GM23338 (cell line): ENCODE measurements around the gene SAMD4A. TPM values are rescaled to one million over a fixed set of nuclear protein-coding genes. Genes with fewer than 3 reads are reported as not detected.

Experiments
- ATAC-seq: fragments of 200-7000 bp; cut with Tn5 transposase; 3 replicates; pipeline ENCODE4 v1.9.1; 2020
- DNase-seq: peaks from one replicate; pipeline ENCODE4 v3.0.0-alpha.2; 2015; ENCODE audit warnings: low spot score
- H2AFZ ChIP-seq: fragments of 200-600 bp; sonication (generic); 2 replicates; pipeline ENCODE4 v1.8.0; 2016; ENCODE audit warnings: antibody characterized with exemption, mild to moderate bottlenecking, moderate library complexity
- H3F3A ChIP-seq: fragments of 200-600 bp; sonication (generic); replicated peaks from 2 replicates; pipeline ENCODE4 v1.8.0; 2017; ENCODE audit warnings: antibody characterized with exemption, mixed run types, low read depth
- H3K27ac ChIP-seq: fragments of 200-600 bp; sonication (generic); 2 replicates; pipeline ENCODE4 v1.6.1; 2016; ENCODE audit warnings: low read depth
- H3K27me3 ChIP-seq: fragments of 200-600 bp; sonication (generic); 2 replicates; pipeline ENCODE4 v1.8.0; 2016; ENCODE audit warnings: mild to moderate bottlenecking, mixed run types, moderate library complexity; ENCODE audit not compliant: insufficient read depth
- H3K36me3 ChIP-seq: fragments of 200-600 bp; sonication (generic); 2 replicates; pipeline ENCODE4 v1.8.0; 2016; ENCODE audit warnings: mild to moderate bottlenecking; ENCODE audit not compliant: insufficient read depth
- H3K4me1 ChIP-seq: fragments of 200-600 bp; sonication (generic); 2 replicates; pipeline ENCODE4 v1.8.0; 2016; ENCODE audit warnings: mild to moderate bottlenecking, moderate library complexity; ENCODE audit not compliant: insufficient read depth
- H3K4me2 ChIP-seq: fragments of 200-600 bp; sonication (generic); 2 replicates; pipeline ENCODE4 v1.7.1; 2017; ENCODE audit warnings: mixed run types
- H3K4me3 ChIP-seq: fragments of 200-600 bp; sonication (generic); 2 replicates; pipeline ENCODE4 v1.6.1; 2016; ENCODE audit warnings: mixed run types
- H3K79me2 ChIP-seq: fragments of 200-600 bp; sonication (generic); replicated peaks from 2 replicates; pipeline ENCODE4 v1.8.0; 2017; ENCODE audit warnings: mild to moderate bottlenecking; ENCODE audit not compliant: insufficient read depth
- H3K9me2 ChIP-seq: fragments of 200-600 bp; sonication (generic); 2 replicates; pipeline ENCODE4 v1.8.0; 2017; ENCODE audit not compliant: insufficient read depth
- H4K20me1 ChIP-seq: fragments of 200-600 bp; sonication (generic); replicated peaks from 2 replicates; pipeline ENCODE4 v1.8.0; 2017; ENCODE audit warnings: mild to moderate bottlenecking; ENCODE audit not compliant: insufficient read depth
- H3K27ac Mint-ChIP-seq: 2 replicates; pipeline ENCODE4 v1.8.0; 2020; ENCODE audit warnings: inconsistent platforms, mild to moderate bottlenecking, moderate library complexity, mixed read lengths
- H3K27me3 Mint-ChIP-seq: 3 replicates; pipeline ENCODE4 v1.8.0; 2022; ENCODE audit warnings: low read depth, mild to moderate bottlenecking, moderate library complexity, mixed read lengths, inconsistent platforms; ENCODE audit not compliant: insufficient read depth, poor library complexity
- H3K36me3 Mint-ChIP-seq: 3 replicates; pipeline ENCODE4 v1.8.0; 2021; ENCODE audit warnings: low read depth, mild to moderate bottlenecking, inconsistent platforms, moderate library complexity, mixed read lengths
- H3K4me1 Mint-ChIP-seq: 3 replicates; pipeline ENCODE4 v1.8.0; 2020; ENCODE audit warnings: mild to moderate bottlenecking, inconsistent platforms, mixed read lengths
- H3K4me3 Mint-ChIP-seq: 3 replicates; pipeline ENCODE4 v1.8.0; 2021; ENCODE audit warnings: moderate library complexity, mild to moderate bottlenecking, inconsistent platforms, mixed read lengths
- H3K9me3 Mint-ChIP-seq: 3 replicates; pipeline ENCODE4 v1.8.0; 2020; ENCODE audit warnings: moderate library complexity, mild to moderate bottlenecking, inconsistent platforms, mixed read lengths
- CREB1 ChIP-seq: fragments of 250-450 bp; sonication (Bioruptor Pico); IDR thresholded peaks from 2 replicates; pipeline ENCODE4 v1.5.0; 2020; ENCODE audit warnings: low read depth, mild to moderate bottlenecking, moderate library complexity
- EZH2phosphoT487 ChIP-seq: fragments of 200-600 bp; sonication (generic); IDR thresholded peaks from one replicate; pipeline ENCODE4 v1.8.1; 2018; ENCODE audit warnings: antibody characterized with exemption; ENCODE audit not compliant: unreplicated experiment
- JUNB ChIP-seq: IDR thresholded peaks from one replicate; pipeline ENCODE4 v1.6.1; 2016; ENCODE audit warnings: antibody characterized with exemption; ENCODE audit not compliant: unreplicated experiment
- NANOG ChIP-seq: IDR thresholded peaks from 2 replicates; pipeline ENCODE4 v1.6.1; 2016; ENCODE audit warnings: antibody characterized with exemption, borderline replicate concordance
- POLR2AphosphoS5 ChIP-seq: IDR thresholded peaks from 2 replicates; pipeline ENCODE4 v1.6.1; 2016; ENCODE audit warnings: antibody characterized with exemption, low read depth
- STAT1 ChIP-seq: IDR thresholded peaks from one replicate; pipeline ENCODE4 v1.6.1; 2016; ENCODE audit warnings: antibody characterized with exemption; ENCODE audit not compliant: unreplicated experiment
- ZNF114 ChIP-seq: fragments of 250-450 bp; sonication (Bioruptor Pico); IDR thresholded peaks from 2 replicates; pipeline ENCODE4 v1.5.0; 2020; ENCODE audit warnings: mild to moderate bottlenecking, moderate library complexity
- ZNF331 ChIP-seq: fragments of 250-450 bp; sonication (Bioruptor Pico); IDR thresholded peaks from 2 replicates; pipeline ENCODE4 v1.5.0; 2020; ENCODE audit warnings: low read depth, mild to moderate bottlenecking, moderate library complexity
- polyA plus RNA-seq: library from polyadenylated mRNA; unstranded; fragments of >200 nt; fragmentation: Nextera tagmentation; extraction: Ambion mirVana; gene quantifications from 2 replicates; pipeline ENCODE4 v1.2.1, GENCODE V29; 2016
- total RNA-seq: library from RNA; depleted of rRNA; stranded (reverse); fragments of >200 nt; shearing (Covaris generic); gene quantifications from 2 replicates; pipeline ENCODE4 v1.2.3, GENCODE V29; 2014
- TF ChIP-seq, protein P1 (sequence below): fragments of 250-450 bp; sonication (Bioruptor Pico); IDR thresholded peaks from 2 replicates; pipeline ENCODE4 v1.5.0; 2020; ENCODE audit warnings: mild to moderate bottlenecking, moderate library complexity

The SAMD4A gene
- total and polyA plus RNA-seq, 2 experiments from 2014 or later, result 1.6 to 6.9 TPM

DNA sequence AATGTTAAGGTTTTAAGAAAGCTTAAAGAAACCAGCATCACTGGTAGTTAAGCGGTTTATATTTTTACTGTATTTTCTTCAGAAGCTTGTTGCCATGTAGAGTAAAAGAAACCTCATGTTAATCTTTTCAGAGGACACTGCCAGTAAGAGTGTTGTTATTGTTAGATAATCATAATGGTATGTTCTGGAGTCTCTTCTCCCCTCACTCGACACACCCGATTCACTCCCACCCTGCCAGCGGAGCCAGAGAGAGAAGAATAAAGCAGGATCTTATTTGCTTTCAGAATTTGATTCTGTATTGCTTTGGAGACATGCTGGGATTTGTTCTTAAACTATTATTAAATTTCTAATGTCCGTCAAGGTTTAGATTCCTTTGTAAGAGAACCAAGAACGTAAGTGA, 113.7 kb downstream of the SAMD4A start:
- Histone ChIP-seq H3K36me3 (no peaks in the 10 kb centered on the region), H2AFZ (no peak overlapping the region), H4K20me1 (no peaks in the 10 kb centered on the region), H3K9me2 (no peaks in the 10 kb centered on the region), H3K4me3 (no peak overlapping the region), H3F3A (no peaks in the 10 kb centered on the region), H3K4me2 (no peak overlapping the region), H3K4me1 (peaks cover 49% of the 10 kb centered on the region), H3K79me2 (no peaks in the 10 kb centered on the region), H3K27me3 (no peaks in the 10 kb centered on the region), H3K27ac (no peak overlapping the region)
- Mint-ChIP-seq H3K4me3 (no peak overlapping the region), H3K27ac (no peak overlapping the region), H3K36me3 (no peaks in the 10 kb centered on the region), H3K4me1 (peaks cover 57% of the 10 kb centered on the region), H3K9me3 (no peaks in the 10 kb centered on the region; the same call in 2 of the 3 replicates), H3K27me3 (peaks cover 4% of the 10 kb centered on the region)
- ATAC-seq, result no peak
- TF ChIP-seq ZNF331 (CRISPR knock-in tag) (no peak), STAT1 (no peak)
- no peak for DNase-seq

DNA sequence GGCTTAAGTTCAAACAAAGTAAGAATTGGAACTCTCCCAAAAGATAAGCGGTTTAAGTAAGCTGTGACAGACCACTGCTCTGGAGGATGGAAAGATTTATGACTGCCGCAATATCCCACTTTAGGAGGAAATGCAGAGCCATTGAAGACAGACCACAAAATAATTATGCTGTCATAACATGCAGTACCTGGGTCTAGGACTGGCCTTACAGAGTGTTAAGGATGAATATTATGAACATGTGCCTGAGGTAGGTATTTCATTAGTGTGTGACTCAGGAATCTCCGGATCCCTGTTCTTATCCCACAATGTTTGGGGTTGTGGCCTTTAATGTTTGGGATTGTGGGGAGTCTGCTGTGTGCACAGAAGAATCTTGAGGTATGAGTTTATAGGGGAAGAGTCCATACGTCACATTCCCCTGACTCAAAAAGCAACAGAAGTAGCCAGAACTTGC, 114.9 kb downstream of the SAMD4A start:
- H3K27ac ChIP-seq, result no peak overlapping the region
- 0 out of 2 replicates have a peak, but pooled peaks cover under 1% of the 10 kb centered on the region for H3K79me2 ChIP-seq
- H3K4me2 ChIP-seq, result no peak overlapping the region
- no peaks in the 10 kb centered on the region for H3F3A ChIP-seq
- Mint-ChIP-seq H3K27me3 (peaks cover 4% of the 10 kb centered on the region), H3K9me3 (no peaks in the 10 kb centered on the region; the same call in 2 of the 3 replicates), H3K4me3 (no peak overlapping the region), H3K36me3 (no peaks in the 10 kb centered on the region), H3K27ac (no peak overlapping the region), H3K4me1 (peaks cover 57% of the 10 kb centered on the region)
- DNase-seq (no peak), ATAC-seq (no peak)
- no peaks in the 10 kb centered on the region for H4K20me1 ChIP-seq
- H3K4me3 ChIP-seq, result no peak overlapping the region
- TF ChIP-seq ZNF114 (no peak), CREB1 (no peak)
- H2AFZ ChIP-seq, result no peak overlapping the region
- no peaks in the 10 kb centered on the region for H3K9me2 ChIP-seq
- no peaks in the 10 kb centered on the region for H3K36me3 ChIP-seq
- peaks cover 48% of the 10 kb centered on the region for H3K4me1 ChIP-seq
- H3K27me3 ChIP-seq, result no peaks in the 10 kb centered on the region

DNA sequence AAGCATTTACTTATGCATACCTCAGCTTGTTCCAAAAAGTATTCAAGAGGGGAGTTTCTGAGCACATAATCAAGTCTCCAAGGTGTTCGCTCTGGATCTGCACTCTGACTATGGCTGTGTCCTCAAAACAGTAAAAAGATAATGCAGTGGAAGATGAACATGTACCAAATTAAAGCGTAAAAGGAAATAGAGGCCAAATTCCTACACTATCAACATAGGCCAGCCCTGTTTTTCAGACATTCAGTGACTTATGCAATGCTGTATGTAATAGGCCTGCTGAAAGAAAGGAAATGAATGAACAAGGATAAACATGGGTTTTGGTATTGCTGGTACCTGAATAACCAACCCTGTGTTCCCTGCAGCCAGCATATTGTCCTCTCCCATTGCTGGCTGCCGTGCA, 115.7 kb downstream of the SAMD4A start:
- Mint-ChIP-seq H3K27me3 (peaks cover 4% of the 10 kb centered on the region), H3K4me1 (peaks cover 53% of the 10 kb centered on the region), H3K9me3 (no peaks in the 10 kb centered on the region; the same call in 2 of the 3 replicates), H3K36me3 (no peaks in the 10 kb centered on the region), H3K4me3 (no peak overlapping the region), H3K27ac (no peak overlapping the region)
- no peak for ATAC-seq
- Histone ChIP-seq H3K4me3 (no peak overlapping the region), H3K36me3 (no peaks in the 10 kb centered on the region), H2AFZ (no peak overlapping the region), H3K27ac (no peak overlapping the region), H3K27me3 (no peaks in the 10 kb centered on the region), H3K4me1 (peaks cover 45% of the 10 kb centered on the region), H4K20me1 (no peaks in the 10 kb centered on the region), H3F3A (no peaks in the 10 kb centered on the region), H3K9me2 (no peaks in the 10 kb centered on the region), H3K4me2 (no peak overlapping the region), H3K79me2 (0 out of 2 replicates have a peak, but pooled peaks cover 5% of the 10 kb centered on the region)
- no peak for DNase-seq
- no peak for TF ChIP-seq ZNF331 (CRISPR knock-in tag)
- TF ChIP-seq NANOG, result no peak
- TF ChIP-seq, protein P1, sequence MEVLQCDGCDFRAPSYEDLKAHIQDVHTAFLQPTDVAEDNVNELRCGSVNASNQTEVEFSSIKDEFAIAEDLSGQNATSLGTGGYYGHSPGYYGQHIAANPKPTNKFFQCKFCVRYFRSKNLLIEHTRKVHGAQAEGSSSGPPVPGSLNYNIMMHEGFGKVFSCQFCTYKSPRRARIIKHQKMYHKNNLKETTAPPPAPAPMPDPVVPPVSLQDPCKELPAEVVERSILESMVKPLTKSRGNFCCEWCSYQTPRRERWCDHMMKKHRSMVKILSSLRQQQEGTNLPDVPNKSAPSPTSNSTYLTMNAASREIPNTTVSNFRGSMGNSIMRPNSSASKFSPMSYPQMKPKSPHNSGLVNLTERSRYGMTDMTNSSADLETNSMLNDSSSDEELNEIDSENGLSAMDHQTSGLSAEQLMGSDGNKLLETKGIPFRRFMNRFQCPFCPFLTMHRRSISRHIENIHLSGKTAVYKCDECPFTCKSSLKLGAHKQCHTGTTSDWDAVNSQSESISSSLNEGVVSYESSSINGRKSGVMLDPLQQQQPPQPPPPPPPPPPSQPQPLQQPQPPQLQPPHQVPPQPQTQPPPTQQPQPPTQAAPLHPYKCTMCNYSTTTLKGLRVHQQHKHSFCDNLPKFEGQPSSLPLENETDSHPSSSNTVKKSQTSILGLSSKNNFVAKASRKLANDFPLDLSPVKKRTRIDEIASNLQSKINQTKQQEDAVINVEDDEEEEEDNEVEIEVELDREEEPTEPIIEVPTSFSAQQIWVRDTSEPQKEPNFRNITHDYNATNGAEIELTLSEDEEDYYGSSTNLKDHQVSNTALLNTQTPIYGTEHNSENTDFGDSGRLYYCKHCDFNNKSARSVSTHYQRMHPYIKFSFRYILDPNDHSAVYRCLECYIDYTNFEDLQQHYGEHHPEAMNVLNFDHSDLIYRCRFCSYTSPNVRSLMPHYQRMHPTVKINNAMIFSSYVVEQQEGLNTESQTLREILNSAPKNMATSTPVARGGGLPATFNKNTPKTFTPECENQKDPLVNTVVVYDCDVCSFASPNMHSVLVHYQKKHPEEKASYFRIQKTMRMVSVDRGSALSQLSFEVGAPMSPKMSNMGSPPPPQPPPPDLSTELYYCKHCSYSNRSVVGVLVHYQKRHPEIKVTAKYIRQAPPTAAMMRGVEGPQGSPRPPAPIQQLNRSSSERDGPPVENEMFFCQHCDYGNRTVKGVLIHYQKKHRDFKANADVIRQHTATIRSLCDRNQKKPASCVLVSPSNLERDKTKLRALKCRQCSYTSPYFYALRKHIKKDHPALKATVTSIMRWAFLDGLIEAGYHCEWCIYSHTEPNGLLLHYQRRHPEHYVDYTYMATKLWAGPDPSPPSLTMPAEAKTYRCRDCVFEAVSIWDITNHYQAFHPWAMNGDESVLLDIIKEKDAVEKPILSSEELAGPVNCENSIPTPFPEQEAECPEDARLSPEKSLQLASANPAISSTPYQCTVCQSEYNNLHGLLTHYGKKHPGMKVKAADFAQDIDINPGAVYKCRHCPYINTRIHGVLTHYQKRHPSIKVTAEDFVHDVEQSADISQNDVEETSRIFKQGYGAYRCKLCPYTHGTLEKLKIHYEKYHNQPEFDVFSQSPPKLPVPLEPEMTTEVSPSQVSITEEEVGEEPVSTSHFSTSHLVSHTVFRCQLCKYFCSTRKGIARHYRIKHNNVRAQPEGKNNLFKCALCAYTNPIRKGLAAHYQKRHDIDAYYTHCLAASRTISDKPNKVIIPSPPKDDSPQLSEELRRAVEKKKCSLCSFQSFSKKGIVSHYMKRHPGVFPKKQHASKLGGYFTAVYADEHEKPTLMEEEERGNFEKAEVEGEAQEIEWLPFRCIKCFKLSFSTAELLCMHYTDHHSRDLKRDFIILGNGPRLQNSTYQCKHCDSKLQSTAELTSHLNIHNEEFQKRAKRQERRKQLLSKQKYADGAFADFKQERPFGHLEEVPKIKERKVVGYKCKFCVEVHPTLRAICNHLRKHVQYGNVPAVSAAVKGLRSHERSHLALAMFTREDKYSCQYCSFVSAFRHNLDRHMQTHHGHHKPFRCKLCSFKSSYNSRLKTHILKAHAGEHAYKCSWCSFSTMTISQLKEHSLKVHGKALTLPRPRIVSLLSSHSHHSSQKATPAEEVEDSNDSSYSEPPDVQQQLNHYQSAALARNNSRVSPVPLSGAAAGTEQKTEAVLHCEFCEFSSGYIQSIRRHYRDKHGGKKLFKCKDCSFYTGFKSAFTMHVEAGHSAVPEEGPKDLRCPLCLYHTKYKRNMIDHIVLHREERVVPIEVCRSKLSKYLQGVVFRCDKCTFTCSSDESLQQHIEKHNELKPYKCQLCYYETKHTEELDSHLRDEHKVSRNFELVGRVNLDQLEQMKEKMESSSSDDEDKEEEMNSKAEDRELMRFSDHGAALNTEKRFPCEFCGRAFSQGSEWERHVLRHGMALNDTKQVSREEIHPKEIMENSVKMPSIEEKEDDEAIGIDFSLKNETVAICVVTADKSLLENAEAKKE, result no peak
- TF ChIP-seq CREB1, result no peak
- no peak for TF ChIP-seq POLR2AphosphoS5
- TF ChIP-seq EZH2phosphoT487, result no peak
- no peak for TF ChIP-seq JUNB
